Left renal cortex interstitium (tissue), 4 donors: Measurements from ENCODE around the gene FILIP1L. TPM values are rescaled to one million over a fixed set of nuclear protein-coding genes. Genes with fewer than 3 reads are reported as not detected.
"Not testable (repeated sequence)": the region's sequence is repeated elsewhere in the genome, so short reads cannot be mapped to it uniquely, and the experiment has no call there.

Experiments used
- DNase-seq, 4 donors: peaks; one replicate each; pipeline ENCODE4 v3.0.0-alpha.2; 2013; ENCODE audit warnings: low read depth in 4 of 4, low spot score in 2 of 4, missing footprints in 1 of 4
- polyA plus RNA-seq, 4 donors: library from polyadenylated mRNA; unstranded; fragments of 120-200 nt; gene quantifications; one replicate each; pipeline ENCODE4 v1.2.1, GENCODE V29; 2013; ENCODE audit not compliant: insufficient read length in 4 of 4

FILIP1L gene
- polyA plus RNA-seq, 4 donors: 15.3 to 21.7 (median 17.5) TPM

DNA sequence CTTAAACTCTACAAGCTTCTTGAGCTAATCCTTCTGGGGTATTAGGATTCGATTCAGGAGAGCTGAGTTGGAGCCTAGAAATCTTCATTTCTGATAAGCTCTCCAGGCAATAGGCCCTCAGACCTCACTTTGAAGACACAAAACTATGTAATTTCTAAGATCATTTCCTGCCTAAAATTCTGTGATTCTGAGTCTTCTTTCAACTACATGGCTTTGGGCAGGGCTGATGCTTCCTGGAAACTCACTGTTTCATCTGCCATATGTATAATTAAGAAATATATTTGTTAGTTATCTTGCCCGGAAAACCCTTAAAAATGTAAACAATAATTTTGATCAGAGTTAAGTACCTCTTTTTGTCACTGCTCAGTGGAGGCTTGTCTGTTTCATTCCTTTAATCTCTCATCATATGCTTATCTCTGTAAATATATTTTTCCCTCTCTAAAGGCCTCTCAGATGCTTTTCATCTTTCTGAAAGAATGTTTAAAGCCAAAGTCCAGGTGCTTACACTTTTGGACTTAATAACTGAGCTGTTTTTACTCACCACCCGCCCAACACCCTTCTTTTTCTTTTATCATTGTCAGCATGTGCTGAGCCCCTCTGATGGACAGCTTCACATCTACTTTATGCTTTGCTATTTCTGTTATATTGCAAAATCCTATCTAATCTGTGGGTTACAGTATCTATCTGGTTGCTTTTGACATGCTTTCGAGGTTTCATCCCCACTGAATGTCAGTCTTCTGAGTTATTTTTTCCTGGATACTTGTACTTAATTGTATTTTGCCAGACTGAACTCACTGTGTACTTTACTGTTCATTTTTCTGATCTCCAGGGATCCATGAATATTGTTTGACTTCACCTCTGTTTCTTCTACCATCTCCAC, 38.2 kb downstream of the FILIP1L start:
- DNase-seq: no peak

DNA sequence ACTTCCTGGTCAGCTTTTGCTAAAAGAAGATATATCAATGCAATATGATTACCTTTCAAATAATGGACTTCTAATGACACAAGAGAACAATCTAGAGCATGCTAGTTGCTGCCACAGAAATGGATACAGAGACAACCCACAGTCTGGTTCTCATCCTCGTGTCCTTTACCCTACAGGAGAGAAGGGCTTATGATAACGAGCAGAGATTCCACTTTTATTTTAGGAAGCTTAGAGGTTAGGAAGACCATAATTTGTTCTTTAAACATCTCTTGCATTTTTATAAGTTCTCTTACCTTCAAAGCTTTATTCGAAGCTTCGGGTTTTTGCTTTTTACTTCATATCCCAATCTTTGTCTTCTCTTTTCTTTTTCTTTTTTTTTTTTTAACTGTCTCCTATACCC, 39.1 kb downstream of the FILIP1L start:
- DNase-seq: no peak

DNA sequence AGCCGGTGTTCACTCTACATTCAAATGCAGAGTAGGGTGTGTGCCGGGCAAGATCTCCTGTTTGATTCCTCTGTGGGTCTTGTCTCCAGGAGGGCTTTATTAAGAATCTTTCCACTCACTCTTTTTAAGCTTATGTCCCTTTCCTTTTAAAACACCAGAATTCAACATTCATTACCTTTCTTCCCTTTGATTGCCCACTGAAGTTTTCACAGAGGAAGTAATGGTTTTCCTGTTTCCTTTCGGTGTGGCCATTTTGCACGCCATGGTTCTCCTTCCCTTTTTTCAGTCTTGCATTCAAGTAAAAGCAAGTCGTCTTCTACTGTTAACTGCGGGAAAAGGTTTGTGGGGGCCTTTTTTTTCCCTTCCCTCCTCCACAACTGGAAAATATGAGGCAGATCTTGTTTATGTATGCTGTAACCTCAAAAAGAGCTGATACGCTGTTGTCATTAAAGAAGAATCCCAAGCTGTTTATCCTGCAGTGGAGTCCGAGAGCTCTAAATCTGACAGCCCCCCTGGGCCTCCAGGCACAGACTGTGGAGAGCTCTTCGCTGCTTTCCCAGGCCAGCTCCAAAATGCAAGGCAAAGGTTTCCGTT, 40.5 kb downstream of the FILIP1L start:
- DNase-seq: no peak

DNA sequence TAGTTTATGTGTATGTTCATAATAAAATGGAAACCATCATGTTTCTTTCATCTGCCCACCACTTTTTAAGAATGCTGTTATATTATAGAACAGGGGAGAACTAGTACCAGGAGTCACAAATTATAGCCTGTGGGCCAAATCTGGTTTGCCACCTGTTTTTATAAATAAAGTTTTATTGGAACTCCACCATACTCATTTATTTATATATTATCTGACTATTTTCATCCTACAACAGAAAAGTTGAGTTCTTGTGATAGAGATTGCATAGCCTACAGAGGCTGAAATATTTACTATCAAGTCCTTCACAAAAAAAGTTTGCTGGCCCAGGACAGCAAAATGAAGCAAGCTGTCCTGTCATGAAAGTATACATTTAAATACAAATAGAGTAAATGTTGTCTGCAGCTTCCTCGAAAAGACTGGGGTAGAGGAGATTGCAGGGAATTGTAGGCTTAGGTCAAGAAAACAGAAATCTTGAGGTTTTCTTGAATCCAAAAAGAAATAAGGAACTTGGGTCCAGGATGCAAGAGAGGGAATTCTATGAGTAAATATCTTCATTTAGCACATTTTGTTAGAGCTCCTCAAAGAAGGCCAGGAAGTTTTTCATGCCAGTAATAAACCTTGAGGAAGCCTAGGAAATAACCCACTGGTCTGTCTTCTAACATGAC, 41.1 kb downstream of the FILIP1L start:
- DNase-seq: no peak

DNA sequence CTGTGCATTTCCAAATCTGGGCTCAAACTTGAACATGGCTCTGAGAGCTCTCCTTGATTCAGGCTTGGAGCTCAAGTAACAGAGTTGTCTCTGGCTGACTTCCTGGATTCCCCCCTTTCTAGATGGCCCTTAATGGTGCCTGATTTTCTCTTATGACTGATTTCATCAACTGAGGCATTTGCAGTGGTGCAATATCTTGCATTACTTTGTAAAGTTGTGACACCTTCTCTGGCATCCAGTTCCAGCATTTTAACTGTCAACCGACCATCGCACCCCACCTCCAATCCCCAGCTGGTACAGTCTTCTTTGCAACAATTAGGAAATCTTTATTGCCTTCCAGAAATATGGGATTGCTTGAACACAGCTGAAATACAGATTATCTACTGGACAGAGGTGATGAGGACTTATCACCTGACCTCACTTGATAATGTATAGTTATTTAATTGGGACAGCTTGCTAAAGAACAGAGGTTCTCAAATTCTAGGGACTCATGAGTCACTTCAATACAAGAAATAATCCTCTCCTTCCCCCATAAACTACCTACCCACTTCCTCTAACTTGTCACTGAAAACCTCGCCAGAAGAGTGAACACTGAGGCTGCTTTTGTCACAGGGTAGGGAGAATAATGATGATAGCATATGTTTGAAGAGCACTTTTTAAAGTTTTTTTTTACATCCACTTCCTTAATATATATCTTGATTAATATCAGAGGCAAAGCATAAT, 41.8 kb downstream of the FILIP1L start:
- DNase-seq: no peak

DNA sequence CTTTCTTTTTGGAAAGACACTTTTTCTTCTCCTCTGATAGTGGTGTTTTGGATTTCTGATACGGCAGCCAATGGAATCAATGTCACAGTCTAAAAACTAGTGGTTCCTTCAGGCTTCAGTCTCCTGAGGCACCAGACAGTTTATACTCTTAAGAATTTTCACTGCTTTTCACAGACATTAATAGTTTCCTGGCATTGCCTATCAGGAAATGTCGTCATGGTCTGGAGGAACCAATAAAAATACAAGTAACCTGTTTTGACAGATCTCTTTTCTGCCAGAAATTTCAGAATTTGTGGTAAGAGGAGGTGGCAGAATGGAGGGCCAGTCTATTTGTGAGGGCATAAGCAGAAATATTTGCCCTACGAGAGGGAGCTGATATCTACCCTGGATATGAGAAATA, 44.8 kb downstream of the FILIP1L start:
- no peak for DNase-seq

DNA sequence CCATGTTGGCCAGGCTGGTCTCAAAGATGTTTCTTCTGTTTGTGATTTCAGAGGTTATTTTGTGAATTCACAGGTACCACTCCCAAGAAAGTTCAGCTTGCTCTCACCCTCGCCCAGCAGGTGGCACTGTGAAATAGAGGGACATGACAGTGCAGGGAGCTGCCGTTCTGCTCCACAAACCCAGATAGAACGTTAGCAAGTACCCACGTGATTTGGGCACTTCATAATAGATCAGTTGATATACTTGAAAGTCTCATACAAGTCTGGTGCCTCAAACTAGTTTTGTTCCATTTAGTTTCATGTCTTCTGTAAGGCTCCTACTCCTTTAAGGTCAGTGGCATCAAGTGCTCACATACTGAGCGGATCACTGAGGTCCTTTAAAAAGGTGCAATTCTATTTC, 45.5 kb downstream of the FILIP1L start:
- DNase-seq: peak in 3 of 4 donors; percentile 50 to 75 (median 53)

DNA sequence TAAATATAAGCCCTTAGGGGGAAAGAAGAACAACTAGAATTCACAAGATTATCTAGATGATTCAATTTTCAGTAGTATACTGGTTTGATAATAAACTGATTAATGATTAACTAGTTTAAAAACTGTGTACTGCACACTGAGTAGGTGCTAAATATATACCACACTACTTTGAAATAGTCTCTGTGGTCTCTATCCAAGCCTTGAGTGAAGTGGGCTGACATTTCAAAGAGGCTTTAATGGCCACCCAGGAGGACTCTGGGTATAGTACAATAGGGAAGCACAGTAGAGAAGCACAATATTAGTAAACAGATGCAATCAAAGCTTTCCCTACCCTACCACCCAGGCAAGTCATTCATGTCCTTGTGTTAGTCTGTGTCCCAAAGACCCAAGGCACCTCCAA, 46.7 kb downstream of the FILIP1L start:
- no peak for DNase-seq

DNA sequence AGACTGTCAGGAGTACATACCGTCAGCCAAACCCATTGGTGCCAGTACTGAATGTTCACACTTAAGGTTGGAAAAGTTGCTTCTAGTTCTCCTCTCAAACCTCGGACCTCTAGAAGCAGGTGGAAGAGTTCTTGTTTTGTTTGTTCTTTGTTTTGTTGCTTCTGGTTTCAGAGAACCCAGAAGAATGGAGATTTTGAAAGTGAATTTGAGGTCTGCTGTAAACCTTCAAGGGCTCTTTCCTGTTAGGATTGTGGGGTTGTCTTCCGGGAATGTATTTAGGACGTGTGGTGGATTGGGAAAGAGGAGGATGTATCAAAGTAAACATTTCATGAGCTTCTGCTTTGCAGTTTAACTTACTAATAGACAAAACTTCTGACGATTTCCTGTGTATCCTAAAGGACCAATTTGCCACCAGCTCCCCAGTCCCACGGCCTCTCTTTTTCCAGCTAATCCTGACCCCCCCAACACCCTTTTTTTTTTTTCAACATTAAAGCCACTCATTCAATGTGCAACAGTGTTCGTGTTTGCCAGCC, 50.3 kb downstream of the FILIP1L start:
- no peak for DNase-seq

DNA sequence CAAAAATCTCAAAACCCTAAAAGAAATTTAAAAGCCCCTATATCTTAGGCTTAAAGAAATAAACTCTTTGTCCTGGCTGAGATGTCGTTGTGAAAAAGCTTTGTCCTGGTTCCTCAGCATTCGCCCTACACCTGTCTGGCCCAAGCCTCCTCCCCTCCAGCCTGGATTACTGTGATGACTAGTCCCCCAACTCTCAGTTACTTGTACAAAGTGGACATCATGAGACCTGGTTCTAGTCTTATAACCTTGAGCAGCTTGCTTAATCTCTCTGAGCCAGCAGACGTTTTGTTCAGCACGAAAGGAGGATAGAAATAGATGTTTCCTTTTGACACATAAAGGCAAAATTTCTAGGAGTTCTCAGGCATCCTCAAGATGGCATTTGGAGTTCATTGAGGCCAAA, 51.6 kb downstream of the FILIP1L start:
- DNase-seq: no peak

DNA sequence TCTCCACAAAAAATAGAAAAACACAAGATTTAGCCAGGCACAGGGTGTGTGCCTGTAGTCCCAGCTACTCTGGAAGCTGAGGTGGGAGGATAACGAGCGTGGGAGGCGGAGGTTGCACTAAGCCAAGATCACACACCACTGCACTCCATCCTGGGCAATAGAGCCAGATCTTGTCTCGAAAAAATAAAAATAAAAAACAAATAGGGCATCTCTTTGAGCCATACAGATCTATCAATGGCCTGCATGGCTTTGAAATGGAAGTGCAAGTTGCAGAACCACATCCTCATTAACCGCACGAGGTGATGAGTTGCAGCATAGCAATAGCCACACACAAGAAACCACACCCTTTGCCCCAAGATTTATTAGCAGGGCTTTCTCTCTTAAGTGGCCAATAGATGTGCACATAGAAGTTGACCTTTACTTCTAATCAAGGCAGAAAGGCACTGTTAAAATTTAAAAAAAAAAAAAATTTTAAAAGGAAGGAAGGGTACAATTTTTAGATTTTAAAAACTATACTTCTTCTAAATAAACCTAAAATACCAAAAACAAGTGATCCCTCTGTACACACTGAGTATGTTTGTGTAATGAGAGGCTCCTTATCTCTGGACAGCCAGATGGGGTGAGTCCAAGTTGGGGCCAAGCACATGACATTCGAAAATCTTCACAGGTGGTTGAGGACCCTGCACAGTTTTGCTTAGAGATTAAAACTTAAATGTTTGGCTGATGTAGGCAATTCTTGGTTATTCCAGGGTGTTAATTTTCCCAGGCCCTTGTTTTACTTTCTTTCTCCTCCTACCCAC, 53.4 kb downstream of the FILIP1L start:
- no peak for DNase-seq

DNA sequence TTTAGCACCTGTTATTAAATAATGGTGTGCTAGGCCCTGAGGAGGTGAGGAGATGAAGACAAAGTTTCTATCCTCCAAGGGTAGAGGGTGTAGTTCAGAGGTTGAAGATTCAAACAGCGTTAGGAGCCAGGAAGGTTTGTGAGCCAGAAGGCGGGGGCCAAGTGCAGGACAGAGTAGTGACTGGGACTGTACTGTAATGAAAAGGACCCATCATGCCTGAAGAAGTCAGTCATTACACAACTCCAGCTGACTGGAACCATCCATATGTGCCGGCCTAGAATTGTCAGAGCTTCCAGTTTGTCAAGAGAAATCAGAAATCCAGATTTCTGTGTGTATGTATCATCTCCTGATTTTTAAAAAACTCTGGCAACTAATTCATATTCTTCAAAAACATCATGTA, 54.8 kb downstream of the FILIP1L start:
- no peak for DNase-seq

DNA sequence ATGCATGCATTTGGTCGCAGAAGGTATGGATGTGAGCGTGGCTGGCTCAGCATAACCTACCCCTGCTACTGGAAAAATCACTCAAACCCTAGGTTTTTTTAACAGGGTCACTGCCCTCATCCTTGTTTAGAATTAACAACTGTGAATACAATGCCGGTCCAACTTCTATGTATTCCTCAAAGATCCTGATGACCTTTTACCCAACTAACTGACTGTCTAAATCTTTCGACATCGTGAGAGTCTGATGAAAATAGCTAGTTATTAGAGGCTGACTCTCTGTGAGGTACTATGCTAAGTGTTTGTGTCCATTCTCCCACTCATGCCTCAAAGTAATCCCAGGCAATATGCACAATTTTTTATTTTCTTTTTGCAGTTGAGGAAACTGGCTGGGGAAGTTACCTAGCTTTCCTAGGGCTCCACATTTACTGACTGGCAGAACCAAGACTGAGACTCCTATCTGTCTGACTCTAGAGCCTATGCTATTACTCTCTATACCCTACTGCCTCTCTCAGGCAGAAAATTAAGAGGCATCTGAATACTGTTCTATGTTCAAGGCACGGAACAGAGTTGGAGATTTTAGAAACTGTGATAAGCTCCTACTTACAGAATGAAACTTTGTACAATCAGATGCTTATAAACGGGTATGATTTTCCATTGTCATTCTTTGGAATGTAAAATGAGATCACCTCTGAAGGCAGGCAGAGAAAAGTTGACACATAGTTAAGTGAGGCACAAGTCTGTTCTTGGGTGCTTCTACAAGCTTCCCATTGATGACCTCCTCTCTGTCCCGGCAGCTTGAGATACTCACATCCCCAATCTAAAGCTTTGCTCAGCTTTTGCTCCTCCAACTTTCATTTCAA, 56.4 kb downstream of the FILIP1L start:
- DNase-seq: no peak

DNA sequence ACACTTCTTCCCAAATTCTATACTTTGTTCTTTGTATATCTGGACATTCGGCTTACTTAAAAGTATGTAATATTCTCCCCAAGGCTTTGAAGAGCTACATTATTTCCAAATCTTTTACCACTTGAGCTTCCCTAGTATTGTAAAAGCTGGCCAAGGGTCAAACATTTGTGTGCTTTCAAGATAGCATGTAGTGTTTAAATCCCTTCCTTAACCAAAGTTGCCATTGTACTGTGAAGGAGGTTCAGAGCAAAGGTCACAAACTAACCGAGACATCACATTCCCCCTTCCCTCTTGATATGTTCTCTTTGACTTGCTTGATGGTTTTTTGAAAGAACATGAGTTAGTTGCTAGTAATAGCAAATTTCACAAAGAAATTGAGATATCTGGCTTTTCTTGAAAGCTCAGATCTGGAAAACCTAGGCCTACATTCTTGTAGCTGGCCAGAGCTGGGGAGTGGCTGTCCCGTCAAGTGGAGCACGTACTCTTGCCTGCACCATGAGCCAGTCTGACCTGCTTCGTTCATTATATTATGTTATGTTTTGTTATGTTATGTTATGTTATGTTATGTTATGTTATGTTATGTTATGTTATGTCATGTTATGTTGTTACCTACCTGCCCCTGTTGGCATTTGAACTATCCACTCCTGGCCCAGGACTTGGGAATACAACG, 60.2 kb downstream of the FILIP1L start:
- no peak for DNase-seq

DNA sequence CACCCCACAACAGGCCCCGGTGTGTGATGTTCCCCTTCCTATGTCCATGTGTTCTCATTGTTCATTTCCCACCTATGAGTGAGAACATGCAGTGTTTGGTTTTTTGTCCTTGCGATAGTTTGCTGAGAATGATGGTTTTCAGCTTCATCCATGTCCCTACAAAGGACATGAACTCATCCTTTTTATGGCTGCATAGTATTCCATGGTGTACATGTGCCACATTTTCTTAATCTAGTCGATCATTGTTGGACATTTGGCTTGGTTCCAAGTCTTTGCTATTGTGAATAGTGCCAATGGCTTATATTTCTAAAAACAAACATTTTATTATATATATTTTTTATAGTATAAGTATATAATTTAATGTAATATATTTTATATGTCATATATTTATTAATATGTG, 62.8 kb downstream of the FILIP1L start:
- DNase-seq: not testable (repeated sequence)

DNA sequence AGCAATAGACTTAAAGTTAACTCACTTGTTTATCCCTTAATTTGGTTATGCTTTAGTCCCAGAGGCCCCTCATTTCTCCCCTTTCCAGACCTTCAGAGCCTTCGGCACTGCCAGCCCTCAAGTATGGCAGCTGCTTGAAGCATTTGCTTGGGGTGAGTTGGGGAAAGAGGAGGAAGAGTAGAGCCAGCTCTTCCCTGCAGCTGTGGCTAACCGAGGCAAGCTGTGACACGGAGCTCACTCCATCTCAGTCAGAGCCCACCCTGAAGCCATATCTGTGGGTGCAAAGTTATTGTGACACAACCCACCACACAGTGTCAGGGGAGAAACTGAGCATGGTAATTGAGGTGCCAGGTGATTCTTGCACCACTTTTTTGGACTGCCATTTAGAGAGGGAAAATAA, 66.1 kb downstream of the FILIP1L start:
- DNase-seq: no peak

DNA sequence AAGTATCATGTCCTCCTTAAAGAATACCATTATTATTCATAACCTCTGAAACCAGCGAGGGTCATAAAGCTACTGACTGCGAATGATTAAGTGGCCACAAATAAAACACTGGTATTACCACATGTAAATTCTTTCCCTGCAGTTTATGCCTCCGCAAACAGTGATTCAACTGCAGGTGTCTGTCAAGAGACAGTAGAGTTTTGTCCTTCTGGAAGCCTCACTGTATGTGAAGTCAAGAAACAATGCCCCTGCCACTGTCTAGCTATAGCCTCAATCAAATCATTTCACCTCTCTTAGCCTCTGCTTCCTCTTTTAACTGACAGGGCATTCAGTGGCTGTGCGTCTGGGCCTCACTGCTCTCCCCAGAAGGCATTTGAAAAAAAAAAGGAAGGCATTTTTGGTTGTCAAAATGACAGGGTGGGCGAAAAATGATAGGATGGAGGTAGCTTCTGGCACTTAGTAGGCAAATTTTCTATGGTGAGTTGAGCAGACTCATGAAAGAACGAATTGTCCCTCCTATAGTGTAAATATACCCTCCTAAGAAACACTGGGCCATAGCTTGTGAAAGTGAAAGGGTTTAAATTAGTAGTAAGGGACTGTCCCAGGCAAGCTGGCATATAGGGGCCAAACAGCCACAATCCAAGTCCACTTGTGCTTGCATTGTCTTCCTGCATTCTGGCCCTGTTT, 66.7 kb downstream of the FILIP1L start:
- DNase-seq: no peak

DNA sequence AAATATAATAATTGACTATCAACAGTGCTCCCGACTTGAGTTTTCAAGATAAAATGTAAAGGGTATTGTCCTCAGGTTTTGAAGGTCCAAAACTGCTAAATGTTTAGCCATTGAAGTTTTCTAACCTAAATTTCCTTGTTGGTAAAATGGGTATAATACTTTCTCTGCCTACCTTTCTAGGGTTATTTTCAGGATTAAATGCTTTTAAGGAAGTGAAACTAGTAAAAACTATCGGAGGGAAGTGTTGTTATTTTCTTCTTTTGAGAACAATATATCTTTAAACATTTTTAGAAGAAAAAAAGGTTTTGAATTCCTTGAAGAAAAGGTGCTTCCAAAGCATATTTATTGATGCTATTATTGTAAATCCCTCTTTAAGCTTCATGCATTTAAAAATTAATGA, 67.3 kb downstream of the FILIP1L start:
- no peak for DNase-seq
